SK-N-SH treated with all-trans-retinoic acid at 6 μM for 48 hours (cell line): ENCODE measurements around the gene SFT2D1.

Experiments used
- ARNTL ChIP-seq: fragments of 450-650 bp; formaldehyde crosslinking; IDR thresholded peaks from 2 replicates; pipeline ENCODE4 v1.5.0; 2020; ENCODE audit warnings: low read depth, mild to moderate bottlenecking, moderate library complexity, borderline replicate concordance
- OSR1 ChIP-seq: fragments of 250-450 bp; sonication (Bioruptor Pico); IDR thresholded peaks from 2 replicates; pipeline ENCODE4 v1.8.0; 2022; ENCODE audit warnings: moderate library complexity, mild to moderate bottlenecking, inconsistent platforms
- PPARA ChIP-seq: fragments of 250-450 bp; sonication (Bioruptor Pico); IDR thresholded peaks from 2 replicates; pipeline ENCODE4 v1.5.0; 2020; ENCODE audit warnings: mild to moderate bottlenecking, borderline replicate concordance
- ZNF70 ChIP-seq: fragments of 450-650 bp; formaldehyde crosslinking; IDR thresholded peaks from 2 replicates; pipeline ENCODE4 v1.5.0; 2020; ENCODE audit warnings: mild to moderate bottlenecking, moderate library complexity
- ZNF8 ChIP-seq: fragments of 450-650 bp; formaldehyde crosslinking; IDR thresholded peaks from 2 replicates; pipeline ENCODE4 v1.5.0; 2020; ENCODE audit warnings: mild to moderate bottlenecking, moderate library complexity
- TF ChIP-seq, protein P1 (sequence below): fragments of 250-450 bp; sonication (Bioruptor Pico); IDR thresholded peaks from 2 replicates; pipeline ENCODE4 v1.8.0; 2020; ENCODE audit warnings: mild to moderate bottlenecking, moderate library complexity, borderline replicate concordance

DNA sequence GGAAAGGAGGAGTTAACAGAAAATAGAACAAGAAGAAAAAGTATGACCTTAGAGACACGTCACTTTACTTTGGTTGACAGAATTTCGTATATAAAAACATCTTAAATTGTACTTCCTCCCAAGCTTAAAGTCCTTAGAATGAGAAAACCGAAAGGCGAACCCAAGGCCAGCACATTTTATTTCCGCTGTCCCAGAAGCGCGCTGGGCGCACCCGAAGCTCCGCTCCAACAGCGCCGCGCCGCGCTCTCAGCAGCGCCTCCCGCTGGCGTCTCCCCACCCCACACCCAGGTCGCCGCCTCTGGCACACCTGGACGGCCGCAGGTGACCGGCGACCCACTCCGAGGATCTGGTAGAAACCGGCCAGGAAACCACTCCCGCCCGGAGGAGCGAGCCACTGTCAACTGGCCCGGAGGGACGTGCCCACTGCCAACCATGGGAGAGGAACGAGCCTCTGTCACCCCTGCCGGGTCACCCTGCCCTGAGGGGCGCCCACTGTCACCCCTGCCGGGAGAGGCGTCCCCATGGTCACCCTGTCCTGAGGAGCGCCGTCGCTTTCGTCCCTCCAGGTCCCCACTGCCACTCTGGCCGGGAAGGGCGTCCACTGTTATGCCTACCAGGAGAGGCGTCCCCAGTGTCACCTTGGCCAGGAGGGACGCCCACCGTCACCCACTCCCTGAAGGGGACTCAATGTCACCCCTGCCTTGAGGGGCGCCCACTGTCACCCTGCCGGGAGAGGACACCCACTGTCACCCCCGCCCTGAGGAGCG is 39.6 kb upstream of the SFT2D1 start:
- TF ChIP-seq, protein P1, sequence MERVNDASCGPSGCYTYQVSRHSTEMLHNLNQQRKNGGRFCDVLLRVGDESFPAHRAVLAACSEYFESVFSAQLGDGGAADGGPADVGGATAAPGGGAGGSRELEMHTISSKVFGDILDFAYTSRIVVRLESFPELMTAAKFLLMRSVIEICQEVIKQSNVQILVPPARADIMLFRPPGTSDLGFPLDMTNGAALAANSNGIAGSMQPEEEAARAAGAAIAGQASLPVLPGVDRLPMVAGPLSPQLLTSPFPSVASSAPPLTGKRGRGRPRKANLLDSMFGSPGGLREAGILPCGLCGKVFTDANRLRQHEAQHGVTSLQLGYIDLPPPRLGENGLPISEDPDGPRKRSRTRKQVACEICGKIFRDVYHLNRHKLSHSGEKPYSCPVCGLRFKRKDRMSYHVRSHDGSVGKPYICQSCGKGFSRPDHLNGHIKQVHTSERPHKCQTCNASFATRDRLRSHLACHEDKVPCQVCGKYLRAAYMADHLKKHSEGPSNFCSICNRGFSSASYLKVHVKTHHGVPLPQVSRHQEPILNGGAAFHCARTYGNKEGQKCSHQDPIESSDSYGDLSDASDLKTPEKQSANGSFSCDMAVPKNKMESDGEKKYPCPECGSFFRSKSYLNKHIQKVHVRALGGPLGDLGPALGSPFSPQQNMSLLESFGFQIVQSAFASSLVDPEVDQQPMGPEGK (CRISPR knock-in tag): no peak
- TF ChIP-seq ZNF70 (CRISPR knock-in tag): no peak
- TF ChIP-seq ARNTL (CRISPR knock-in tag): no peak
- no peak for TF ChIP-seq PPARA
- TF ChIP-seq ZNF8 (CRISPR knock-in tag): no peak
- TF ChIP-seq OSR1 (CRISPR knock-in tag): no peak
